Measurements from ENCODE around the gene PLK2.

Gene PLK2

GRCh38 chr5:58459146-58460001 is 512 bp downstream of the PLK2 start:
- Histone ChIP-seq H3K4ac (ENCODE audit: low read depth, low read length) (no peak overlapping the region), H3K79me1 (ENCODE audit: low read length) (peaks cover 1% of the 10 kb centered on the region), H2BK120ac (ENCODE audit: low read depth, low read length) (no peak overlapping the region), H2BK5ac (ENCODE audit: low read length) (no peak overlapping the region), H3K27me3 (ENCODE audit: insufficient read depth, low read length, poor library complexity) (no peaks in the 10 kb centered on the region), H3K79me2 (ENCODE audit: control insufficient read depth, insufficient read depth, low read length) (peaks cover 12% of the 10 kb centered on the region), H4K5ac (ENCODE audit: low read length) (no peak overlapping the region), H2AK5ac (ENCODE audit: low read length) (no peak overlapping the region), H3K4me1 (ENCODE audit: control insufficient read depth, low read depth, low read length) (no peaks in the 10 kb centered on the region), H3K4me3 (ENCODE audit: low read length) (peak overlapping the region; percentile 77), H4K8ac (ENCODE audit: low read depth, low read length) (no peak overlapping the region), H3K56ac (ENCODE audit: low read length) (peak overlapping the region; percentile 91), H3K23ac (ENCODE audit: low read length) (peak overlapping the region; percentile 84), H3K9ac (ENCODE audit: low read length) (peak overlapping the region; percentile 80), H3K4me2 (ENCODE audit: low read length) (peak overlapping the region; percentile 83), H2BK15ac (replicated peaks; ENCODE audit: low read depth) (no peak overlapping the region), H3K18ac (ENCODE audit: low read length) (peak overlapping the region; percentile 12), H3K27ac (ENCODE audit: low read depth, low read length) (no peak overlapping the region), H3K36me3 (ENCODE audit: control insufficient read depth, insufficient read depth, low read length) (peaks cover 3% of the 10 kb centered on the region)
- peak; percentile 66 for DNase-seq
- WGBS (ENCODE audit: extremely low coverage, insufficient coverage, low lambda C conversion rate): no CpG with 5 or more reads among the region's 57 CpGs

DNA sequence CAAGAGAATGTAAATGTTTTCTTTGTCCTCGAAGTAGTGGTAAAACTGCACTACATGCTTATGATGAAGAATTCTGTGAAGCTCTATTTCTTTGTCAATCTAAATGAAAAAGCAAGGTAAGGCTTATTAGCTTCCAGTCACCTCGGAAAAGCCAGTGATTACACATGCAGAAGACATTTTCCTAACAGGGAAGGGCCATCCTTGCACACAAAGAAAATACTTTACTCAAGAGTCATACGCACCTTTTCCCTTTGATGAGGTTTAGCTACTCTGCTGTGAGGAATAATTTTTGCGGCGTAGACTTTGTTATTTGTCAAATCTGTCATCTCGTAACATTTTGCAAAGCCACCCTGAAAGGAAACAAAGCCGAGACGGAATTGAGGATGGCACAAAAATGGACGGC is 1.1 kb downstream of the PLK2 start:
- Histone ChIP-seq H3K4me2 (ENCODE audit: low read length) (peak overlapping the region; percentile 83), H2BK15ac (replicated peaks; ENCODE audit: low read depth) (no peak overlapping the region), H3K23ac (ENCODE audit: low read length) (no peak overlapping the region), H3K36me3 (ENCODE audit: control insufficient read depth, insufficient read depth, low read length) (peaks cover 5% of the 10 kb centered on the region), H3K79me2 (ENCODE audit: control insufficient read depth, insufficient read depth, low read length) (peaks cover 12% of the 10 kb centered on the region), H3K18ac (ENCODE audit: low read length) (no peak overlapping the region), H2BK5ac (ENCODE audit: low read length) (no peak overlapping the region), H3K4ac (ENCODE audit: low read depth, low read length) (no peak overlapping the region), H3K9ac (ENCODE audit: low read length) (peak overlapping the region; percentile 80), H3K4me3 (ENCODE audit: low read length) (peak overlapping the region; percentile 77), H3K27ac (ENCODE audit: low read depth, low read length) (no peak overlapping the region), H2AK5ac (ENCODE audit: low read length) (no peak overlapping the region), H4K8ac (ENCODE audit: low read depth, low read length) (no peak overlapping the region), H3K27me3 (ENCODE audit: insufficient read depth, low read length, poor library complexity) (no peaks in the 10 kb centered on the region), H3K79me1 (ENCODE audit: low read length) (peaks cover 1% of the 10 kb centered on the region), H2BK120ac (ENCODE audit: low read depth, low read length) (no peak overlapping the region), H4K5ac (ENCODE audit: low read length) (no peak overlapping the region), H3K4me1 (ENCODE audit: control insufficient read depth, low read depth, low read length) (no peaks in the 10 kb centered on the region), H3K56ac (ENCODE audit: low read length) (peak overlapping the region; percentile 19)
- WGBS (ENCODE audit: extremely low coverage, insufficient coverage, low lambda C conversion rate): no CpG with 5 or more reads among the region's 9 CpGs
- DNase-seq: peak; percentile 75

DNA sequence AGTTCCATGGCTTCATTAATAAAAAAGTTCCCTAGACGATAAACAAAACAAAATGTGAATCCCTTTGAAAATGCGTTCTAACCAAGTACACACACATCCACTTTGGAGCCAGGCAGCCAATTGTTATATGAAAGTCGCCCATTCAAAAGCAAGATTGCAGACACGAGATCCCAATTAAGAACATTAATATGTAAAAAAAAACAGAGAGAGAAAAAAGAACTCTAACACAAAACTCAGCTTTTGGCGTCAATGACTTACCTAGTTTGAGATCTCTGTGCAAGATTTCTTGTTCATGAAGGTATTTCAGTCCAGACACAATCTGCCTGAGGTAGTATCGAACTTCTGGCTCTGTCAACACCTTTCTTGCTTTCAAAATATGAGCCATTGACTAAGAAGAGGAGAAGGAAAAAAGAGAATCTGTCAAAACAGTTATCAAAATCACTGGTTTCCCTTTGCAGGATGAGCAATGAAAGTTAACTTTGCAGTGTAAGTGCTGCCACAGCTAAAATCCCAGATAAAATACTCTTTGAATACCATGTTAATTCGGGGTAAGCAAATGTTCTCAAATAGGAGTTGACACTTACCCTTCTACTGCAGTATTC is 1.6 kb downstream of the PLK2 start:
- no CpG with 5 or more reads among the region's 7 CpGs for WGBS (ENCODE audit: extremely low coverage, insufficient coverage, low lambda C conversion rate)

DNA sequence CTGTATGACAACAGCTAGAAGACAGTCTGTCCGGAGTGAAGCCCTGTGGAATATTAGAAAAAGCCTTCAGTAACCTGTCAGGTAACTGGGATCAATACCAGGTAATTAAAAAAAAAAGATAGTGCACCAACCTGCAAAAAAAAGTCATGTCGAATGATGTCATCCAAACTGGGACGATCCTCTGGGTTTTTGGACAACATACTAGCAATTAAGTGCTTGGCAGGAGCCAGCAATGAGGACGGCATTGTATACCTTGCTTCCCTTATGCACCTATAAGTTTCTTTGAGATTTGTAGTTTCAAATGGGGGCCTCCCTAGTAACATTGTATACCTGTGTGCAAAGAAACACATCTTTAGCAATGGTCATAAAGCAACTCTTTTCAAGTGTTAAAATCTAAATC is 2.8 kb downstream of the PLK2 start:
- no peak overlapping the region for H3K4me2 ChIP-seq (ENCODE audit: low read length)
- DNase-seq: no peak
- H3K56ac ChIP-seq (ENCODE audit: low read length): no peak overlapping the region
- no peak overlapping the region for H3K23ac ChIP-seq (ENCODE audit: low read length)
- H2BK5ac ChIP-seq (ENCODE audit: low read length): no peak overlapping the region
- no peak overlapping the region for H2AK5ac ChIP-seq (ENCODE audit: low read length)
- H3K18ac ChIP-seq (ENCODE audit: low read length): no peak overlapping the region
- no peak overlapping the region for H3K9ac ChIP-seq (ENCODE audit: low read length)
- H3K4ac ChIP-seq (ENCODE audit: low read depth, low read length): no peak overlapping the region
- H4K5ac ChIP-seq (ENCODE audit: low read length): no peak overlapping the region
- H3K36me3 ChIP-seq (ENCODE audit: control insufficient read depth, insufficient read depth, low read length): peaks cover 5% of the 10 kb centered on the region
- no peak overlapping the region for H3K27ac ChIP-seq (ENCODE audit: low read depth, low read length)
- WGBS (ENCODE audit: extremely low coverage, insufficient coverage, low lambda C conversion rate): no CpG with 5 or more reads among the region's 4 CpGs
- no peaks in the 10 kb centered on the region for H3K4me1 ChIP-seq (ENCODE audit: control insufficient read depth, low read depth, low read length)
- H3K79me1 ChIP-seq (ENCODE audit: low read length): peaks cover 1% of the 10 kb centered on the region
- no peaks in the 10 kb centered on the region for H3K27me3 ChIP-seq (ENCODE audit: insufficient read depth, low read length, poor library complexity)
- no peak overlapping the region for H2BK15ac ChIP-seq (replicated peaks; ENCODE audit: low read depth)
- peaks cover 12% of the 10 kb centered on the region for H3K79me2 ChIP-seq (ENCODE audit: control insufficient read depth, insufficient read depth, low read length)
- no peak overlapping the region for H4K8ac ChIP-seq (ENCODE audit: low read depth, low read length)
- no peak overlapping the region for H2BK120ac ChIP-seq (ENCODE audit: low read depth, low read length)
- H3K4me3 ChIP-seq (ENCODE audit: low read length): no peak overlapping the region

More for the DNA sequence above, 1.6 kb downstream of the PLK2 start:
- no peak for DNase-seq
- Histone ChIP-seq H3K4ac (ENCODE audit: low read depth, low read length) (no peak overlapping the region), H3K36me3 (ENCODE audit: control insufficient read depth, insufficient read depth, low read length) (peaks cover 5% of the 10 kb centered on the region), H3K79me1 (ENCODE audit: low read length) (peaks cover 1% of the 10 kb centered on the region), H3K27ac (ENCODE audit: low read depth, low read length) (no peak overlapping the region), H3K9ac (ENCODE audit: low read length) (peak overlapping the region; percentile 80), H3K4me1 (ENCODE audit: control insufficient read depth, low read depth, low read length) (no peaks in the 10 kb centered on the region), H4K5ac (ENCODE audit: low read length) (no peak overlapping the region), H3K4me2 (ENCODE audit: low read length) (peak overlapping the region; percentile 83), H2BK5ac (ENCODE audit: low read length) (no peak overlapping the region), H3K79me2 (ENCODE audit: control insufficient read depth, insufficient read depth, low read length) (peaks cover 12% of the 10 kb centered on the region), H3K56ac (ENCODE audit: low read length) (peak overlapping the region; percentile 50), H3K27me3 (ENCODE audit: insufficient read depth, low read length, poor library complexity) (no peaks in the 10 kb centered on the region), H4K8ac (ENCODE audit: low read depth, low read length) (no peak overlapping the region), H2AK5ac (ENCODE audit: low read length) (no peak overlapping the region), H3K4me3 (ENCODE audit: low read length) (no peak overlapping the region), H2BK120ac (ENCODE audit: low read depth, low read length) (no peak overlapping the region), H3K18ac (ENCODE audit: low read length) (no peak overlapping the region), H2BK15ac (replicated peaks; ENCODE audit: low read depth) (no peak overlapping the region), H3K23ac (ENCODE audit: low read length) (no peak overlapping the region)

- no peak overlapping the region for H4K5ac ChIP-seq (ENCODE audit: low read length)
- H2AK5ac ChIP-seq (ENCODE audit: low read length): no peak overlapping the region
- no peak overlapping the region for H3K27ac ChIP-seq (ENCODE audit: low read depth, low read length)
- peaks cover 12% of the 10 kb centered on the region for H3K79me2 ChIP-seq (ENCODE audit: control insufficient read depth, insufficient read depth, low read length)
- no peak overlapping the region for H3K9ac ChIP-seq (ENCODE audit: low read length)
- no peaks in the 10 kb centered on the region for H3K27me3 ChIP-seq (ENCODE audit: insufficient read depth, low read length, poor library complexity)
- no peak overlapping the region for H3K4me2 ChIP-seq (ENCODE audit: low read length)
- no peak overlapping the region for H2BK5ac ChIP-seq (ENCODE audit: low read length)
- H3K18ac ChIP-seq (ENCODE audit: low read length): no peak overlapping the region
- no peak for DNase-seq
- no peaks in the 10 kb centered on the region for H3K4me1 ChIP-seq (ENCODE audit: control insufficient read depth, low read depth, low read length)
- H2BK120ac ChIP-seq (ENCODE audit: low read depth, low read length): no peak overlapping the region
- H3K23ac ChIP-seq (ENCODE audit: low read length): no peak overlapping the region
- H3K4ac ChIP-seq (ENCODE audit: low read depth, low read length): no peak overlapping the region
- no peak overlapping the region for H4K8ac ChIP-seq (ENCODE audit: low read depth, low read length)
- no peak overlapping the region for H2BK15ac ChIP-seq (replicated peaks; ENCODE audit: low read depth)
- WGBS (ENCODE audit: extremely low coverage, insufficient coverage, low lambda C conversion rate): 100% methylated on average over 1 of the region's 1 CpG
- H3K56ac ChIP-seq (ENCODE audit: low read length): no peak overlapping the region
- peaks cover 1% of the 10 kb centered on the region for H3K79me1 ChIP-seq (ENCODE audit: low read length)
- peaks cover 5% of the 10 kb centered on the region for H3K36me3 ChIP-seq (ENCODE audit: control insufficient read depth, insufficient read depth, low read length)
- no peak overlapping the region for H3K4me3 ChIP-seq (ENCODE audit: low read length)
These were observed 3.4 kb downstream of the PLK2 start for GRCh38 chr5:58456486-58456885.
